Neural progenitor cell (in vitro differentiated cells): ENCODE measurements around the gene PLXNC1. TPM values are rescaled to one million over a fixed set of nuclear protein-coding genes. Genes with fewer than 3 reads are reported as not detected.
A peak's percentile ranks its signal among the peaks of the same experiment; 100 is the strongest.

Experiments
- DNase-seq: peaks from one replicate; pipeline ENCODE4 v3.0.0-alpha.2; 2016; ENCODE audit warnings: low spot score
- H2AFZ ChIP-seq: fragments of 200-600 bp; sonication (generic); replicated peaks from 2 replicates; pipeline ENCODE4 v1.6.1; 2016; ENCODE audit warnings: antibody characterized with exemption
- H3F3A ChIP-seq: fragments of 200-600 bp; sonication (generic); 2 replicates; pipeline ENCODE4 v1.6.1; 2016; ENCODE audit warnings: antibody characterized with exemption, low read depth
- H3K27ac ChIP-seq: fragments of 200-600 bp; sonication (generic); 2 replicates; pipeline ENCODE4 v1.5.1; 2016; ENCODE audit warnings: mild to moderate bottlenecking
- H3K27me3 ChIP-seq: fragments of 200-600 bp; sonication (generic); 2 replicates; pipeline ENCODE4 v1.6.1; 2016; ENCODE audit warnings: mild to moderate bottlenecking, moderate library complexity
- H3K36me3 ChIP-seq: fragments of 200-600 bp; sonication (generic); 2 replicates; pipeline ENCODE4 v1.5.1; 2016
- H3K4me1 ChIP-seq: fragments of 200-600 bp; sonication (generic); 2 replicates; pipeline ENCODE4 v1.6.1; 2016; ENCODE audit warnings: mixed run types
- H3K4me2 ChIP-seq: fragments of 200-600 bp; sonication (generic); 2 replicates; pipeline ENCODE4 v1.6.1; 2016
- H3K4me3 ChIP-seq: fragments of 200-600 bp; sonication (generic); 2 replicates; pipeline ENCODE4 v1.5.1; 2016
- H3K79me2 ChIP-seq: fragments of 200-600 bp; sonication (generic); 2 replicates; pipeline ENCODE4 v1.6.1; 2016; ENCODE audit warnings: low read depth
- H3K9ac ChIP-seq: fragments of 200-600 bp; sonication (generic); 2 replicates; pipeline ENCODE4 v1.6.1; 2016
- H3K9me3 ChIP-seq: fragments of 200-600 bp; sonication (generic); 2 replicates; pipeline ENCODE4 v1.5.1; 2016; ENCODE audit warnings: low read depth
- H4K20me1 ChIP-seq: fragments of 200-600 bp; sonication (generic); 2 replicates; pipeline ENCODE4 v1.6.1; 2016; ENCODE audit warnings: low read depth
- H3K27ac Mint-ChIP-seq: 3 replicates; pipeline ENCODE4 v1.8.0; 2021; ENCODE audit warnings: mixed read lengths
- H3K27me3 Mint-ChIP-seq: 2 replicates; pipeline ENCODE4 v1.8.0; 2022; ENCODE audit warnings: low read depth, mild to moderate bottlenecking, inconsistent platforms, moderate library complexity, mixed read lengths; ENCODE audit not compliant: insufficient read depth
- H3K36me3 Mint-ChIP-seq: 3 replicates; pipeline ENCODE4 v1.8.0; 2021; ENCODE audit warnings: mixed read lengths
- H3K4me1 Mint-ChIP-seq: 3 replicates; pipeline ENCODE4 v1.8.0; 2021; ENCODE audit warnings: mixed read lengths
- H3K4me3 Mint-ChIP-seq: 3 replicates; pipeline ENCODE4 v1.8.0; 2021; ENCODE audit warnings: mild to moderate bottlenecking, moderate library complexity, mixed read lengths
- H3K9me3 Mint-ChIP-seq: 3 replicates; pipeline ENCODE4 v1.8.0; 2020; ENCODE audit warnings: mixed read lengths
- EZH2 ChIP-seq: fragments of 200-600 bp; sonication (generic); IDR thresholded peaks from 2 replicates; pipeline ENCODE4 v1.6.1; 2017; ENCODE audit warnings: antibody characterized with exemption, mild to moderate bottlenecking, moderate library complexity
- EZH2phosphoT487 ChIP-seq: fragments of 200-600 bp; sonication (generic); IDR thresholded peaks from 2 replicates; pipeline ENCODE4 v1.6.1; 2017; ENCODE audit warnings: antibody characterized with exemption
- total RNA-seq: library from RNA; depleted of rRNA; stranded (reverse); fragments of >200 nt; gene quantifications from 2 replicates; pipeline ENCODE4 v1.2.3, GENCODE V29; 2015; ENCODE audit warnings: low replicate concordance
- TF ChIP-seq, protein P1 (sequence below): fragments of 200-600 bp; sonication (generic); IDR thresholded peaks from 2 replicates; pipeline ENCODE4 v1.5.1; 2017; ENCODE audit warnings: antibody characterized with exemption, mild to moderate bottlenecking

PLXNC1 gene
- total RNA-seq, 1 donor from 2014 or later, result 16.7 TPM

DNA sequence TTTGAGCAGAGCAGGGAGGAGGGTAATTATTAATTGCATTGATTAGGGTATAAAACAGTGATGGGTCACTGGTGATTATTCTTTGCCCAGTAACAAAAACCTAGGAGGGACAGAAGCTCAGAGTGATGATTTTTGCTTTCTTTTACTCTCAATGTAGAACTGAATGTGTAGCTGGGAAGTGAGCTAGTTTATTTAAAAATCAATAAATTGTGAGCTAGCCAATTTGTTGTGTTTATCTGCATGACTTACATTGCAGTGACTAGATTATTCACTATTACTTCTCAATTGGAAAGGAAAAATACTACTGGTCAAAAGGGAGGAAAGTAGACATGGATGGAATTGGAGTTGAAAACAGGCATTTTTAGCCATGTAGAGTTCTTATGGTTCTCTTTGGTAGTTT, 107.1 kb downstream of the PLXNC1 start:
- no peak overlapping the region for H3K9ac ChIP-seq
- Mint-ChIP-seq H3K4me1 (peaks cover under 1% of the 10 kb centered on the region), H3K27ac (no peak overlapping the region), H3K36me3 (peaks cover 27% of the 10 kb centered on the region), H3K4me3 (no peak overlapping the region), H3K27me3 (peaks cover 2% of the 10 kb centered on the region), H3K9me3 (no peaks in the 10 kb centered on the region)
- H3K36me3 ChIP-seq, result no peaks in the 10 kb centered on the region
- no peaks in the 10 kb centered on the region for H3K9me3 ChIP-seq
- H3K4me1 ChIP-seq, result peaks cover 24% of the 10 kb centered on the region
- H3K27me3 ChIP-seq, result no peaks in the 10 kb centered on the region
- TF ChIP-seq, protein P1, sequence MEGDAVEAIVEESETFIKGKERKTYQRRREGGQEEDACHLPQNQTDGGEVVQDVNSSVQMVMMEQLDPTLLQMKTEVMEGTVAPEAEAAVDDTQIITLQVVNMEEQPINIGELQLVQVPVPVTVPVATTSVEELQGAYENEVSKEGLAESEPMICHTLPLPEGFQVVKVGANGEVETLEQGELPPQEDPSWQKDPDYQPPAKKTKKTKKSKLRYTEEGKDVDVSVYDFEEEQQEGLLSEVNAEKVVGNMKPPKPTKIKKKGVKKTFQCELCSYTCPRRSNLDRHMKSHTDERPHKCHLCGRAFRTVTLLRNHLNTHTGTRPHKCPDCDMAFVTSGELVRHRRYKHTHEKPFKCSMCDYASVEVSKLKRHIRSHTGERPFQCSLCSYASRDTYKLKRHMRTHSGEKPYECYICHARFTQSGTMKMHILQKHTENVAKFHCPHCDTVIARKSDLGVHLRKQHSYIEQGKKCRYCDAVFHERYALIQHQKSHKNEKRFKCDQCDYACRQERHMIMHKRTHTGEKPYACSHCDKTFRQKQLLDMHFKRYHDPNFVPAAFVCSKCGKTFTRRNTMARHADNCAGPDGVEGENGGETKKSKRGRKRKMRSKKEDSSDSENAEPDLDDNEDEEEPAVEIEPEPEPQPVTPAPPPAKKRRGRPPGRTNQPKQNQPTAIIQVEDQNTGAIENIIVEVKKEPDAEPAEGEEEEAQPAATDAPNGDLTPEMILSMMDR, result no peak
- TF ChIP-seq EZH2phosphoT487, result no peak
- no peak for TF ChIP-seq EZH2
- H3F3A ChIP-seq, result peaks cover 10% of the 10 kb centered on the region
- no peaks in the 10 kb centered on the region for H4K20me1 ChIP-seq
- no peak overlapping the region for H3K4me3 ChIP-seq
- no peak for DNase-seq
- no peaks in the 10 kb centered on the region for H3K79me2 ChIP-seq
- H2AFZ ChIP-seq, result no peak overlapping the region
- H3K27ac ChIP-seq, result no peak overlapping the region
- H3K4me2 ChIP-seq, result peak overlapping the region; percentile 9

DNA sequence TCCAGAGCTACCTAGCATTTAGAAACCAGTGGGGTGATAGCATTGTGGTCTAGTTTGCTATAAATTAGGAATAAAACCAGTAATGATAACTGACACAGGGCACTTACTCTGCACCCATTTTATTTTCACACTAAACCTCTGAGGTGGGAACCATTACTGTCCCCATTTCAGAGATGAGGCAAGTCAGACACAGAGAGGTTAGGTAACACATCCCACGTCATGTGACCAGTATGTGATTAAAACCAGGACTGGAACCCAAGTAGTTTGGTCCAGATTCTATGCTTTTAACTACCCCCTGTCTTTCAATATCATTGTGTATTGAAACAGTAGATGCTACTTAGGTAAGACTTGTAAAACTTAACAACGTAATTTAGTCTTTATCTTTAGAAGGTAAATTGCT, 110.2 kb downstream of the PLXNC1 start:
- H3K27ac Mint-ChIP-seq, result no peak overlapping the region
- peaks cover 31% of the 10 kb centered on the region for H3K36me3 Mint-ChIP-seq
- H3K27me3 Mint-ChIP-seq, result peaks cover 4% of the 10 kb centered on the region
- Histone ChIP-seq H3K79me2 (no peaks in the 10 kb centered on the region), H2AFZ (no peak overlapping the region), H3F3A (peaks cover 26% of the 10 kb centered on the region), H3K27me3 (no peaks in the 10 kb centered on the region), H3K36me3 (no peaks in the 10 kb centered on the region), H3K9me3 (no peaks in the 10 kb centered on the region), H3K4me3 (no peak overlapping the region), H3K9ac (no peak overlapping the region), H3K4me1 (peaks cover 52% of the 10 kb centered on the region), H4K20me1 (no peaks in the 10 kb centered on the region), H3K4me2 (no peak overlapping the region), H3K27ac (no peak overlapping the region)
- DNase-seq, result no peak
- peaks cover 2% of the 10 kb centered on the region for H3K9me3 Mint-ChIP-seq
- no peak overlapping the region for H3K4me3 Mint-ChIP-seq
- H3K4me1 Mint-ChIP-seq, result peaks cover 29% of the 10 kb centered on the region
- TF ChIP-seq, protein P1, result no peak
- no peak for TF ChIP-seq EZH2phosphoT487
- TF ChIP-seq EZH2, result no peak

DNA sequence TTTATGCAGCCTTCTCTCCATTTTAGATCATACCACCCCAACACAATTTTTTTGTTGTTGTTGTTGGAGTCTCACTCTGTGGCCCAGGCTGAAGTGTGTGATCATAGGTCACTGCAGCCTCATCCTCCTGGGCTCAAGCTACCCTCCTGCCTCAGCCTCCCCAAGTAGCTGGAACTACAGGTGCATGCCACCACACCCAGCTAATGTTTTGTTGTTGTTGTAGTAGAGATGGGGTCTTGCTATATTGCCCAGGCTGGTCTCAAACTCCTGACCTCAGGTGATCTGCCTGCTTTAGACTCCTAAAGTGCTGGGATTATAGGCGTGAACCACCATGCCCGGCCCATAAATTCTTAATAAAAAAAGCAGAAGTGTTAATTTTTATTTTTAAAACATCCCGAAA, 111.6 kb downstream of the PLXNC1 start:
- Mint-ChIP-seq H3K4me1 (peaks cover 38% of the 10 kb centered on the region), H3K27ac (no peak overlapping the region), H3K36me3 (peaks cover 30% of the 10 kb centered on the region)

More for the DNA sequence above, 111.6 kb downstream of the PLXNC1 start:
- Histone ChIP-seq H3K27me3 (no peaks in the 10 kb centered on the region), H3K27ac (peak overlapping the region; percentile 92), H3K9ac (no peak overlapping the region), H3K79me2 (no peaks in the 10 kb centered on the region), H3K36me3 (no peaks in the 10 kb centered on the region), H3K4me2 (no peak overlapping the region), H4K20me1 (no peaks in the 10 kb centered on the region), H3K9me3 (no peaks in the 10 kb centered on the region), H3K4me1 (peaks cover 54% of the 10 kb centered on the region), H3K4me3 (no peak overlapping the region), H2AFZ (no peak overlapping the region), H3F3A (peaks cover 26% of the 10 kb centered on the region)
- no peak for TF ChIP-seq EZH2
- no peak for TF ChIP-seq EZH2phosphoT487
- TF ChIP-seq, protein P1, result no peak
- Mint-ChIP-seq H3K27me3 (peaks cover 8% of the 10 kb centered on the region), H3K4me3 (no peak overlapping the region), H3K9me3 (peaks cover 2% of the 10 kb centered on the region)
- no peak for DNase-seq
